Ammon's horn (tissue), 1 donor: ENCODE results near the gene AQP12A.
"Not testable (repeated sequence)": the region's sequence is repeated elsewhere in the genome, so short reads cannot be mapped to it uniquely, and the experiment has no call there.

Experiments
- DNase-seq: peaks from one replicate; pipeline ENCODE4 v3.0.0-alpha.2; 2016; ENCODE audit warnings: low spot score

The AQP12A gene, protein sequence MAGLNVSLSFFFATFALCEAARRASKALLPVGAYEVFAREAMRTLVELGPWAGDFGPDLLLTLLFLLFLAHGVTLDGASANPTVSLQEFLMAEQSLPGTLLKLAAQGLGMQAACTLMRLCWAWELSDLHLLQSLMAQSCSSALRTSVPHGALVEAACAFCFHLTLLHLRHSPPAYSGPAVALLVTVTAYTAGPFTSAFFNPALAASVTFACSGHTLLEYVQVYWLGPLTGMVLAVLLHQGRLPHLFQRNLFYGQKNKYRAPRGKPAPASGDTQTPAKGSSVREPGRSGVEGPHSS

DNA sequence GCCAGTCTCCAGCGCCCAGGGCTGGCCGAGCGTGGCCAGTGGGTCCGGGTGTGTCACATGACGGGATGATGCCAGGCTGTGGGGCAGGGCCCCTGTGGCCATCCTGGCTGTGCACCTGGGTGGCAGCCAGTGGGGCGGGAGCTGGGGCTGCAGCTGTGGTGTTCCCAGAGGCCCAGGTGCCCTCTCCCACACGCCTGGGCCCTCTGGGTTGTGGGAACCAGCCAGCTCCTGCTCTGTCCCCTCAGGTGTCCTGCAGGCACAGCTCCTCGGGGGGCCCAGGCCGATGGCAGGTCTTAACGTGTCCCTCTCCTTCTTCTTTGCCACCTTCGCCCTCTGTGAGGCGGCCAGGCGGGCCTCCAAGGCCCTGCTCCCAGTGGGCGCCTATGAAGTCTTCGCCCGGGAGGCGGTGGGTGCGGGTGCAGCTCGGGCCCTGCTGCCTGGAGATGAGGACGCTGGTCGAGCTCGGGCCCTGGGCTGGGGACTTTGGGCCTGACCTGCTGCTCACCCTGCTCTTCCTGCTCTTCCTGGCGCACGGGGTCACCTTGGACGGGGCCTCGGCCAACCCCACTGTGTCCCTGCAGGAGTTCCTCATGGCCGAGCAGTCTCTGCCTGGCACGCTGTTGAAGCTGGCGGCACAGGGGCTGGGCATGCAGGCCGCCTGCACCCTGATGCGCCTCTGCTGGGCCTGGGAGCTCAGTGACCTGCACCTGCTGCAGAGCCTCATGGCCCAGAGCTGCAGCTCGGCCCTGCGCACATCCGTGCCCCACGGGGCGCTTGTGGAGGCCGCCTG, at the start of gene AQP12A:
AQP12A (plus strand) TSS at position 236 of the 790 bp plus-strand sequence; CDS start at position 284, 48 bp downstream.
- not testable (repeated sequence) for DNase-seq

DNA sequence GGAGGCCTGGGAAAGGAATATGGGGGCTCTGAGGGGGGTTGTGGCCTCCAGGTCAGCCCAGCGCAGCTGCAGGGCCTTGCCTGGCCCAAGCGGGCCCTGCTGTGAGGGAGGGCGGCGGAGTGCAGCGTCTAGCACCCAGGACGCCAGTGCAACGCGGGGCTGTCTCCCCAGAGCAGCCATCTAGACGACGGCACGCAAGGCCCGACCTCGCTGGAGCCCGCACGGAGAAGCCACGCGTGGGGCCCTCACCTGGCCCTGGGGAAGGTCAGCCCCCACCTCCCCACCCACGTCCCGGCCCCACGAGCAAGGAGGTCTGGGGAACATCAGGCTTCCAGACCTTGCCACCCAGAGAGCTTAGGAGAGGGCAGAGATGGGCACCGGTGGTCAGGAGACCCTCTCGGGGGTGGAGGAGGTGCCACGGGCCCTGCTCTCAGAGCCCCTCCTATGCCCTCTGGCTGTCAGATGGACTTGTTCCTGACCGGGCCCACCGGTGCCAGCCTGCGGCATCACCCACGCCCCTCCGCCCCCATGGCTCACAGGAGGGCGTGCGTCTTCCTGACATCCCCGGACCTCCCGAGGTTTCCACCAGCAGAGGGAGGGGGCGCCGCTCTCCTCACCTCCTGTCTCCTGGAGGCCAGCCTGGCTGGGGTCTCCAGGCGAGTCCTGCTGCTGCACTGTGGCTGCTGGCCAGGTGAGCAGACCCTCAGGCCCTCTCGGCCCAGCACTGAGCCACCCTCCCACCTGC, 49.4 kb upstream of the AQP12A start:
- DNase-seq: no peak

DNA sequence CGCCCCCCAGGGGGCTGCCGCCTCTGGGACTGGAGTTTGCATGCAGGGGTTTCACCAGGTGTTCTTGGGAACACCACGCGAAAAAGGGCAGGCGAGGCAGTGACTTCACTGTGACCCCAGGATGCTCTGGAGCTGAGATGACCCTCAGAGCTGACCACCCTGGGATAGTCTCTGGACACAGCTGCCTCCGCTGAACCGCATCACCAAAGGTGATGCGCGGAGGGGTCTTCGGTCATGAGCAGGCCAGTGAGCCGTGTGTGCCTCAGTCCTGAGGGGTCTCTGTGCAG, 48.9 kb upstream of the AQP12A start:
- no peak for DNase-seq

DNA sequence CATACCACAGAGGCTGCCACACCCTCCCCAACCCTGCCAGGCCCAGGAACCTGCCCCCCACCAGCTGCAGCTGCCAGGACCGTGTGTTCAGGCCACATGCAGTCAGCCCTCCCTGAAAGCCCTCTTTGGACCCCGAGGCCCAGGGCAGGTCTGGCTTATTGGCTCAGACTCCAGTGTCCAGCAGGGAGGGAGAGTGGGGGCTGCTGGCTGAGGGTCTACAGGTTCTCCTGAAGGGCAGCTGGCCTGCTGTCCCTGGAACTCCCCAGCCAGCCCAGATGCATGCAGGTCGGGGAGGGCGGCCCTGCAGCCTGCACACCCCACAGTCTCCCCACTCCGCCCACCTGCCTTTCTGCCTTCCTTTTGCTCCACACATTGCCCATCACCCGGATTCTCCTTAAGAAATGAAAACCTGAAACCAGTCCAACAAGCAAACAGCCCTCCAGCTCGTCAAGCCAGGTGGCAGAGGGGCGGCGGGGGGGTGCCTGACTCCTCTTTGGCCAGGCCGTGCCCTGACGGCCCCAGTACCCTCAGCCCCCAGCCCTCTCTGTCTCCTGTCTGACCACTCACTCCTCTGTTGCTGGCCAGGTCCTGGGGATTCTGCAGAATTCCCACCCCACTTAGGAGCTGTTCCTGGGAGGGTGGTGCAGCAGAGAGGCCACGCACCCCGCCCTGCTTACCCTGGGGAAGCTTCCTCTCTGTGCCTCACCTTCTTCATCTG, 48.4 kb upstream of the AQP12A start:
- DNase-seq: no peak

DNA sequence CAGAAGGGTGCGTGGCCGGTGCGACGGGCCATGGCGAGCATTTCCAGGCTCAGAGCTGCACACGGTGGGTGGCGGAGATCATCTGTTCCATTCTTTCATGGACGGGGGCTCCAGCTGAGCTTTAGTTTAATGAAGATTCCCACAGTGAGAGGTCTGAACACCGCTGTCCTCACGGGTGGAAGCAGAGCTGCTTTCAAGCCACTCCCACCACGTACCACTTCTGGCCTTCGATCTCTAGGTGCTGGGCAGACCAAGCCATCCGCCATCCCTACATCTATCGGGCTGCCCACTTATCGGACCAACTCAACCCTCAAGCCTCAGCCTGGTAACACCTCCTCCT, 47.9 kb upstream of the AQP12A start:
- no peak for DNase-seq

DNA sequence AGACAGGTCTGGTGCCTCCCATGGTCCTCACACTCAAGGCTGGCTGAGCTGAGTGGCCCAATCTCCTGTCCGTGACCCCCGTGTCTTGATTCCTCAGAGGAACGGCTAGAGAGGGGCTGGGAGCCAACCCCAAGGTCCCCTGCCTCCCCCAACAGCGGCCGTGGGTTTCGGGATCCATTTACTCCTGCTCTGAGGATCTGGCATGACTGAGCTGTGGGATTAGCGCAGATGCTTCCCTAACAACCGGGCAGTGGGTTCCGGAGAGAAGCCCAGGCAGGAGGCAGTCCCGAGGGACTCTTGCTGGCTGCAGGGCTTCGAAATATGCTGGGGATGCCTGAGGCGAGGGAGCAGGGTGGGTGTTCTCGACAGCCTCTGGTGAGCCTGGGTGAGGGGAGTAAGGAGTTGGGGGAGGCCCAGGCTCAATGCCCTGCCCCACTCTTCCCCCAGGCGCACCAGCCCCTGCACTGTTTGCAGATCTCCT, 47.5 kb upstream of the AQP12A start:
- DNase-seq: no peak

DNA sequence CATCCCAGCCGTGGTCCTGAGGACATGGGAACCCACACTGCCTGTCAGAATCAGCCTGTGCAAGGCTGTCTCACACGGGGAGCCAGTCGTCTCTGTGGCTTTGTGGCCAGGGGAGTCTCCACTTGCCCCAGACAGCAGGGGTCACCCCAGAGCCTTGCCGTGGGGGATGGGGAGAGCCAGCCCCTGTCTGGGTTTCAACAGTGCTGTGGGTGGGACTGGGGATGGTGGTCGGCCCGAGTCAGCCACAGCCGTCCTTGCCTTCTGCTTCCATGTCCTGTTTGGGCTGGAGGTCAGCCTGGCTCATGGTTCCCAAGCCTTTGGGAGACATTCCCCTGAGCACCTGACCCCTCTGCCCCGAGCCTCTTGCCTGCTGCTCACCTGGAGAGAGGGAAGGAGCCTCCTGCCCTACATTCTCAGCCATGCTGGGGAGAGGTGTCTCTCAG, 46.8 kb upstream of the AQP12A start:
- DNase-seq: no peak

DNA sequence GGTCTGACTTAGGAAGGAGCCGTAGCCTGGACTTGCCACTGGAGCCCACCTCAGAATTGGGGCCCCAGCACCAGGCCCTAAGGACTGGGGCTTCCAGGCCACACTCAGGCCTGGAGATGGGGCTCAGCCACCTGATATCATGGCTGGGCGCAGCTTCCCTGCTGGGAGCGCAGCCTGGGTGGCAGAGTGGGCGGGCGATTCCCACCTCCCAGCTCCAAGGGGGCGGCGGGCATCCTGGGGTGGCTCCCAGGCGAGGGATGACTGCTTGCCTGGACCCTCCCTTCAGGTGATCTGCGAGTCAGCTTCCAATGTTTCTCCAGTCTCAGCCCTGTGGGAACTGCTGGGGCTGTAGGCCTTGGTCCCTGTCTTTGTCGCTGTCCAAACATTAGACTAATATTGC, 46.3 kb upstream of the AQP12A start:
- DNase-seq: no peak

DNA sequence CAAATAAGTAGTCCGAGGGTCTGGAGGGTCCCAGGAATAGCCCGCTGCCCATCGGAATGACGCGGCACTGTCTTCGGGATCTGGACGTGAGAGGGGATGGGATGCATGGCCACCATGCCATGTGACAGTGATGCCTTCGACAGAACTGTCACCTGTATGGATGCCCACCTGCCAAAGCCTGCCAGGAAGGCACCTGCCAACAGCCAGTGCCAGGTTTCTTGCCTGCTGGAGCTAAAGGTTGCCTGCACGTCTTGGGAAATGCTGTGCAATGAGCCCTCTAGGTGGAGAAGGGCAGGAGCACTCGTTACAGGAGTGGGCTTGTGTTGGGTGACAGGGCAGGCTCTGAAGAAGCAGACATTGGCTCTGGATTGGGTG, 45.9 kb upstream of the AQP12A start:
- no peak for DNase-seq

DNA sequence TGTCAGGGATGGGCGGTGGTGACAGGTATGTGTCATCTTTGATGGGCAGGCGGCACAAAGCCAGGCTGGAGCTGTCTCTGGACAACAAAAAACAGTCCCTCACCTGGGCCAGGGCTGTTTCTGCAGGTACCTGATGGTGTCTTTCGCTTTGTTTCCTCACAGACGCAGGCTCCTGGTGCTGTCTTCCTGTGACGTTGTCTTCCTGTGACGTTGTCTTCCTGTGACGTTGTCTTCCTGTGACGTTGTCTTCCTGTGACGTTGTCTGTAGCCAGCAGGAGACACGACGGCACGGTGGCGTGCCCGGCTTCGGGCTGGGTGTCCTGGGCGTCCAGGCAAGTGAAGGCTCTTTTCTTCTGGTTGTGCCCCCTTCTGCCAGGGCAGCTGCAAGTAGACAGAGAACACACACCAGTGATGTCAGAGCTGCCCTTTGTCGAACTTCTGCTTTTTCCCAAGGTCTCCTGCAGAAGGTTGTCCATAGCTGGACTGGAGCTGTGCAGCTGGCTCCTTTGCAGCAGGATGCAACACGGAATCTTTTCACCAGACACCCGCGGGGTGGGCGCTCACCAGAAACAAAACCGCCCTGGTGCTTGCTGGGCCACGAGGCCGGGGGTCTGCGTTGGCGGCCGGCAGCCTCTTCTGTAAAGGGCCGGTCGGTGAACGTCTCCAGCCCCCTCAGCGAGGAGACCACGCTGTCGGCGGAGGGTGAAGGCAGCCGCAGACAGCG, 45.3 kb upstream of the AQP12A start:
- DNase-seq: no peak

DNA sequence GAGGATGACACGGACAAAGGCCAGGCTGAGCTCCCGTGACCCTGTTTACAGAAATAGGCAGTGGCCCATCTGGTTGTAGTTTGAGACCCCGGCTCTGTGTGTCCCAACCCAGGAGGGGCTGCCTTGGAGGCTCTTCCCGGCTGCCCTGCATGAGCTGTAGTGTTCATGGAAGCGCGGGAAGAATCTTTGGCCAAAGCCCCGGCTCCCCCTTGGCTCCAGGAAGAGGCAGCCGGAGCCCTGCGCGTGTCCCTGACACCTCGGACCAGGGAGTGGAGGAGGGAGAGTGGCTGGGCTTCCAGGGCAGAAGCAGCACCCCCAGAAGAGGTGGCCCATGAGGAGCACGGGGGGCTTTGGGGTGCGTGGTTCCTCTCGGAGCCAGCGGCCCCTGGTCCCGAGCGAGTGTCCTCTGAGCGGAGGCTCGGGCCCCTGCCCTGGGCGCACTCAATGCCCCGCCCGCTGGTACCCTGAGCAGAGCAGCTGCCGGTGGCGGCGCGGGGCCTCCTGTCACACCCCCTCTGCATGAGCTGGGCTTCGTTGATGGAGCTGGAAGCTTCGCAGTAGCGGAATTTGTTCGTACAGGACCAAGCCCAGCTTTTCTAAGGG, 44.7 kb upstream of the AQP12A start:
- DNase-seq: no peak

DNA sequence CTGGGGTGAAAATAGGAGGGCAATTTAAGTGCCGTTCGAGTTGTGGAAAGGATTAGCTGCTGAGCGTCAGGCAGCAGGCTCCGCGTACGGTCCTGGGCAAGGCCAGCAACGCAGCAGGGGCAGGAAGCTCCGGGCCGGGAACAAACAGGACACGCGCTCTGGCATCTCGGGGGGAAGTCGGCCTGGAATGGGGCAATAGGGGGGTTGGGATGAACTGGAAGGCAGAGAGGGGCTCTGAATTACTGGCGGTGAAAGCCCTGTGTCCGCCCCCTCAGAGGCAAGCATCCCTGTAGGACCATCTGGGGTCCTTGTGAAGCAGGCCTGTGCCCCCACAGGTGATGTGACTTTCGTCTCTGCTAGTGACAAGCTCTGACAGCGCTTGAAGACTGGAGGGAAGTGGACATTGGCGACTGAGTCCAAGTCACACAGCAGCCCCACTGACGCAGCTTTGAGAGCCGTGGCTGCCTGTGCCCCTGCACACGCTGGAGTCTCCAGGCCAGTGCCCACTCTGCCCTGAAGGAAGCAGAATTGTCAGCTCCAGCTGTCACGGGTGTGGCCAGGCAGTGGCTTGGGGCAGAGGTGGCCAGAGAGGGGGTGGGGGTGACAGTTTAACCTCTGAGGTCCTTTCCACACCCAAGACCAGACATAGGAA, 44.0 kb upstream of the AQP12A start:
- DNase-seq: no peak

DNA sequence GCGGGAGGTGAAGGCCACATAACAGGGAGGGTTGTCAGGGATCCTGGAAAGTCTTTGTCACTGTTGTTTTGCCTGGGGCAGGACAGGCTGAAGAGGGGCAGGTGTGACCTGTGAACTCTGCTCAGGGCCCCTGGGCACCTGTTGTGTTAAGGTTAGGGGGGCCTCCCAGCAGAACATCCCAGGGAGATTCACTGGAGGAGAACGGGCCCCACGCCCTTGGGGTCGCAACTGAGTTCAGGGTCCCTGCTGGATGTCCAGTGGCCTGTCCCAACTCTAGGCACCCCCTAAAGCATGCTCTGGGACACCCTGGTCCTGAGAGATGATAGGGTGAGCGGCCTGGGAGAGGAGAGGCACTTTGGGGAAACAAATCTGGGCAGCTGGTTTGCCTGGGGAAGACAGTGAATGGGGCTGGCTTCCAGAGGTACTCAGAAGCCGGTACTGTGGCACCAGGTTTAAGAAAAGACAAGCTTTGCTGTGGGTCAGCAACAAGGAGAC, 43.5 kb upstream of the AQP12A start:
- DNase-seq: no peak

DNA sequence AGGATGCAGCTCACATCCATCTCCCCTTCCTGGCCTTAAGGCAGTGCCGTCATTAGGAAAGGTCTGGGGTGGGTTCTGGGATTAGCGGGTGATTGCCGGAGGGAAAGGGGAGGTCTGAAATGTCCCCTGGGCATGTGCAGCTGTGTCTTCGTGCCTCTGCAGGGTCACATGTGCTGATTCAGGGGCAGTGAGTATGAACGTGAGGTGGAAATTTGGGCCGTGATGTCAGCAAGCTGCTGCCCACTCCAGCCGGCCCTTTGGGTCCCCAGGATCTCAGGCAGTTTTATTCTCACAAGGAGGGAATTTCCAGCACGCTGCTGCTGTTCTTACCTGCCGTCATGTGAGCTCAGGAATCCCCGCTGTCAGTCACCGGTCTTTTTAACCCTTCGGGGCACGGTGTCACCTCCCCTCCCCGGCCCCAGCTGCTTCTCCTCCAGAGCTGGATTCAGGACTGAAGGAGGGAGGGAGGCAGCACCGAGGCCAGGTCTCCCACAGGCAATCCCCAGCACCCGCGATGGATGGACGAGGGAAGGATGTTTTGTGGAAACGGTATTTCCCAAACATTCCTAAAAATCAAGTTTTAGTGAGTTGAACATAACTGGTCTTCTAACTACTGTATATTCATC, 42.9 kb upstream of the AQP12A start:
- no peak for DNase-seq

DNA sequence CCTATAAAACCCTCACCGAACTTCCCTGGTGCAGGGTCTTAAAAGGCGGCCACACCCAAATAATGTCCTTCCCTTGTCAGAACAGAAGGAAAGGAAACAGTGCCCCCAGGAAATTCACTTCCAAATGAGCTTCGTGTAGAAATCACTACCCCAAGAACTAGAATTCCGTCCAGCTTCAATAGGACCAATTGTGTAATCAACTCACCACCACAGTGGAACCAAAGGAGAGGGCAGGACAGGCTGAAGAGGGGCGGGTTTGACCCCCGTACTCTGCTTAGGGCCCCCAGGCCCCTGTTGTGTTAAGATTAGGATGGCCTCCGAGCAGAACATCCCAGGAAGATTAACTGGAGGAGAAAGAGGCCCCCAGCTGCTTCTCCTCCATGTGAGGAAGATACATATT, 42.3 kb upstream of the AQP12A start:
- DNase-seq: no peak

DNA sequence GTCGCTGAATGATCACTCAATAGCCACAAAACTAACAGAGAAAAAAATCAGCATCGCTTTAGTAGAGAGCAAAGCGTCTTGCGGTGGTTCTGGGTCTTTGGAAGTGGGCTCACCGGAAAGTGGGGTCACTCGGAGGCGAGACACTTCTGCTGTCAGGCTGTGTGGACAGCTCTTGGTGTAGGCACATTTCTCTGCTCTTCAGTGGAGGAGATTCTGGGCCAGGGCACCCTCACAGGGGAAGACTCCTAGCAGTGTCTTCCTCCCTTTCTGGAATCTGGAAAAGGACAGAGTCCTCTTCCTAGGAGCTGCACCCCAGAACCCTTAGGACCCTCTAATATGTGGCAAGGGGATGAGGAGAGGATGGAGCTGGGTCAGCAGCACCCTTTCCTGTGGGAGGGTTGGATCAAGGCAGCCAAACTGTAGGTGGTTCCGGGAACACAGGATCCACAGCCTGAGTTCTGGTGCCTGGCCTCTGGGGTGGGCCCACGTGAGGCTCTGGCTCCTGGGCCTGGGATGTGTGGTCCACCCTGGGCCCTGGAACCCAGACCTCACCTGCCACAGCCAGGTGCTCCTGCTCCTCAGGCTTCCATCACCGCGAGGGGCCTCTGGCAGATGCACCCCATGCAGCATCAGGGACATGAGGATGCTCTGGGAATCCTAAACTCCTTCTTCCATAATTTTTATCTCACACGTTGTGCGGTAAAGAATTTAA, 41.3 kb upstream of the AQP12A start:
- DNase-seq: no peak

DNA sequence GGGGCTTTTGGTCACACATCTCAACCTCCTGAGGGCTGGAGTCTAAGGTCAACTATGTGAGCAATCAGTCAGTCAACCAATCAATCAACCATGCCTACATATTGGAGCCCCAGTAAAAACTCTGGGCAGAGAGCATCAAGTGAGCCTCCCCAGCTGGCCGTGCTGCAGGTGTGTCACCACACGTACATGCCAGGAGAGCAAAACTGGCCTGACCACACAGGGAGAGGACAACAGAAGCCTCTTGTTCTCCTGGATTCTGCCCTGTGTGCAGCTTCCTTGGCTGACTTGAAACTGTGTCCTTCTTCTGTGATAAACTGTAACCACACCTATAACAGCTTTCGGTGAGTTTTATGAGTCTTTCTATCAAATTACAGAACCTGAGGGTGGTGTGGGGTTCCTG, 40.5 kb upstream of the AQP12A start:
- DNase-seq: no peak

DNA sequence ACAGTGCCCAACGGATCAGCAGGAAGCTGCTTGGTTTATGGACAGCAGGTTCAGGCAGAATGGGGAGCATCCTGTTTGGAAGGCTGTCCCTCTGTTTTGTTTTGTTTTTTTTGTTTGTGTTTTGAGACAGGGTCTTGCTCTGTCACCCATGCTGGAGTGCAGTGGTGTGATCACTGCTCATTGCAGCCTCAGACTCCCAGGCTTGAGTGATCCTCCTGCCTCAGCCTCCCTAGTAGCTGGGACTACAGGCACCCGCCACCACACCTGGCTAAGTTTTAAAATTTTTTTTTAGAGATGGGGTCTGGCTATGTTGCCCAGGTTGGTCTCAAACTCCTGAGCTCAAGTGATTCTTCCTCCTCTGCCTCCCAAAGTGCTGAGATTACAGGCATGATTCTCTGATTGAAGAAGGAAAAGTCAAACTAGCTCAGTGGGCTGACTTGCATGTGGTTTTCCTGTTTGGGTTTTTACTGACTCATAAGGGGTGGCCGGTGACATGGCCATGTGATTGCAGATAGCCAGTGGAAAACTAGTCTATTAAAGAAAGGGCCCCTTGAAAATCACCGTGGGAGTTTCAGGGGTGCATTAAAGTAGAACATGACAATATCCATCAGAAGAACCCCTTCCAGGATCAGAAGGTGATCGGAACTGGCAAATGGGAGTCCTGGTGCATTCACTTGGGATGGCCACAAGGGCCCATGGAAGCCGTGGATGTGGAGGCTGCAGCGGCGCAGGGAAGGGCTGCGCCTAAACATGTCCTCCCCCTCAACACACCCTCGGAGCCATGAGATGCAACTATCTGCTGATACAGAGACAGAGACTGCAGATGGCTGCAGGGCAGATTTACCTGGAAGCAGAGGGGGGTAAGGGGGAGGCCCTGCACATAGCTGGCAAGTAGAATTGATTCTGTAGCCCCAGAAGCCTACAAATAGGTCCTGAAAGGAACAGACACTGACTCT, 35.5 kb upstream of the AQP12A start:
- no peak for DNase-seq
